ENCODE results near the gene DYNC1I1.

DYNC1I1 gene

DNA sequence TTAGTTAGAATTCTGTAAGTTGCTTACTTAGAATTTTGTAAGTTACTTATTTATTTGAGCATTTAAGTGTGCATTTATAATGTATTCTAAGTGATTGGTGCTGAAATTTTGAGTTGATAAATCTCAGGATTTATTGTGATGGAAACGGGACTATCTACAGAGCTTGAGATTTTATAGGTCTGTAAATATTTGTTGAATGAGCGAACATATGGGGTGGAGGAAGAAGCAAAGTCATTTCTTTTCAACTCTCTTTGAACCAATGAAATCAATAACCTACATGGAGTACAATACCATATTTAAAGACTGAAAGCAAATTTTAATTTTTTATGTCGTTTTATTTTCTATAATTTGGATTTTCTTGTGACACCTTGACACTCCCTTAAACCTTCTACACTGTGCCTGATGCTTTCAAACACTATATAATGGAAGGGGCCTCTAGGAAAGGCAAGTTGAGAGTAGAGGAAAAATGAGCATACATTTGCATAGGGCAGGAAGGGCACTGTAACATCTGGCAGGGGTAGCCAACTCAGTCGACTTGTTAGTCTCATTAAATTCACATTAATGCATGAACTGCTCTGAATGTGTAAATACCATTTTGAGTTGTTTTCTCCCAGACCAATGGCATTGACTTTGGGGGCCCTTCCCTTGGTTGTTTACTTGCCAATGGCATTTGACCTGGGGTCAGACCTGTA is 204.2 kb downstream of the DYNC1I1 start:
- peak; percentile 65 for DNase-seq

DNA sequence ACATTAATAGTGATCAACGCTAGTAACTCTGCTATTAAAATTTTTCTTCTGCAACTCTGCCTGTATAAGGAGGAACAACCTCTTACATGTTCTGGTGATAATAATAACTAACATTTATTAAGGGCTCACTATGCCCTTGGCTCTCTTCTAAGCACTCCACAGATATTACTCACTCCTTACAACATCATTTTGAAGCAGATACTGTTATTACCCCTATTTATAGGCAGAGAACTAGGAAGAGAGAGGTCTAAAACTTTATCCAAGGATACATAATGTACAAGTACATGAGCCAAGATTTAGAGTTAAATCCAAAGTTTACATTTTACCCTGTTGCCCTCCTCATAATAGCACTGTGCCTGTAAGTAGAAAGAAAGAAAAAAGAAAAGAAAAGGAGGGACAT is 205.6 kb downstream of the DYNC1I1 start:
- DNase-seq, result no peak

- no peak for DNase-seq
Measured at GRCh38 chr7:95980167-95980566, 207.8 kb downstream of the DYNC1I1 start.

GRCh38 chr7:95980706-95981105 is 208.4 kb downstream of the DYNC1I1 start:
- no peak for DNase-seq

GRCh38 chr7:95986178-95986764 is 213.9 kb downstream of the DYNC1I1 start:
- no peak for DNase-seq

GRCh38 chr7:95989301-95989700 is 216.9 kb downstream of the DYNC1I1 start:
- DNase-seq, result no peak

GRCh38 chr7:95993380-95993779 is 221.0 kb downstream of the DYNC1I1 start:
- no peak for DNase-seq

- DNase-seq, result no peak
Measured at GRCh38 chr7:95996174-95996573, 223.8 kb downstream of the DYNC1I1 start.

DNA sequence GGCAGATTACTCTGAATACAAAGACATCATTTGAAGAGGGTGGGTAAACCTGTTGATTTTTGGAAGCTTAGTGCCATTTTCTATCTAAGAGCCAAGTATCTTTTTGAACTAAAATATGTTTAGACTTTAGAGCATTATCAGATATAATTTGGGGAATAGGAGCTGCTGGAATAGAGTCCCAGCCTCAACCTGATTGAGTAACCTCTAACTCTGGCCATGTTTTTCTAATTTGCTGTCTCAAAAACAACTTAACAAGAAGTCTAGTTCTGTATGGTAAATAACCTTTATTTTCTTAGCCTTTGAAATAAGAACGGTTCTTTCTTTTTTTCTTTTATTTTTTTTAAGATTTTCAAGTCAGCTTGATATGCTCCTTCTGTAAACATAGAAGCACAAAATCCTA is 224.5 kb downstream of the DYNC1I1 start:
- no peak for DNase-seq

GRCh38 chr7:95997632-95998031 is 225.3 kb downstream of the DYNC1I1 start:
- DNase-seq, result no peak

- DNase-seq, result no peak
Measured at GRCh38 chr7:95999481-95999880, 227.1 kb downstream of the DYNC1I1 start.

DNA sequence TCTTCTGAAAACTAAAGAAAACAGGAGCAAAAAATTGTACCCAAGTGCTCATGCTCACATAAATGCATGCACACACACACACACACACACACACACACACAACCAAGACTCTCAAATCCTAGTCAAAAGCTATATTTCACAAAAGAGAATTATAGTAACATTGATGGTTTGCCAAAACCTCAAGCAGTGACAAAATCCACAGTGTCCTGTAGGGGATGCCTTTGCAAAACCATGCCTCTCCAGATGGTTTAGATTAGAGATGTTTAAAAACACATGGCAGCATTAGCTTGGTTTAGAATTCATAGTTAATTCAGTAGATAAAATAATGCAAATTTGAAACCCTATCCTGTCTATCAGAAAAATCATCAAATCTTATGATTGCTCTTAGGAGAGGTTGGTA is 232.2 kb downstream of the DYNC1I1 start:
- DNase-seq, result no peak

DNA sequence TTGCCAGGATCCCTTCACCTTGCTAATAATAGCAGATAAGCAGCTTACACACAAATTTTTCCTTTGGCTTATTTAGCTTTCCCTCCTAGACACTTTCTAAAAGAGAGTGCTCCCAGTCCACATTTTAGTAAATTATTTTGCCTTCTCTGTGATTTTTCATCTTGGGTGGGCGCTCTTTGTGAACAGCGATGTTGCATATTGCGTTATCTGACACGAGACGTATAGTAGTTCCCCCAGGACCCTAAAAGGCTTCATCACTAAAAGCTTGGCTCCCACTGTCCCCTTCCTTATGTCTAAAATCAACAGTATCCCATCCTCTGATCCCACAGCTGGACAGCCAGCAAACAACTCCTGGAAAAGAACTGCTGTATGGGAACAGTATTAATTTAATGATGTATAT is 232.9 kb downstream of the DYNC1I1 start:
- no peak for DNase-seq

- no peak for DNase-seq
Measured at GRCh38 chr7:96009148-96009547, 236.8 kb downstream of the DYNC1I1 start.

DNA sequence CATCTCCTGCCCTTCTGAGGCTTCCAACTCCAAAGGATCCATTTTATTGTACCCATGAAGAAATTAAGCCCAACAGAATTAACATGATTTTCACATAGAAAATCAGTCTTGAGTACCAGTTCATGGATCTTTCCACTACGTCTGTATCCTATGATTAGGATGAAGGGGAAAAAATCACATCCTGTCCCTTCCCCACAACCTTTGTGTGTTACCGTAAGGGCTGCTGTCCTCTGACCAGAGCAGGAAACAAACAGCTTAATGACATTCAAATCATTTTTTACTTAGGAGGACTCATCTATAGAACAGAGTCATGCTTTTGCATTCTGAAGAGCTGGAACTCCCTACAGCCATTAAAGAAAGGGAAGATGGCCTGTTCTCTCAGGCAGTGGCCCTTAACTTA is 241.5 kb downstream of the DYNC1I1 start:
- no peak for DNase-seq

DNA sequence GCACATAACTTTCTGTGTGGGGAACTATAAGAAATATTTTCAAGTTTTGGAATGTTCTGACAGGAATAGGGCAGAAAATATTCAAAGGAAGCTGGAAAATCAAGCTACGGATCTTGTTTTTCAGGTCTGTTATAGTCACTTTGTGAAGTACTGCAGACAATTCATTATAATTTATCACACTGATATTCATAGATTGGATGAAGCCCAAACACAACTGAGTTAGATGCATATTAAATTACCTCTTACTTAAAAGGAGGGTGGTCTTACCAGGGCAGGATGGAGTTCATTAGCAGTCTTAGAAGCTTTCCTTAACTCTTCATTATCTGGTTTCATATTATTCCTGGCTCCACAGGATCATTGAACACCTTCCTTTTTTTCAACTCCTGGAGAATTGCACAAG is 242.3 kb downstream of the DYNC1I1 start:
- no peak for DNase-seq

DNA sequence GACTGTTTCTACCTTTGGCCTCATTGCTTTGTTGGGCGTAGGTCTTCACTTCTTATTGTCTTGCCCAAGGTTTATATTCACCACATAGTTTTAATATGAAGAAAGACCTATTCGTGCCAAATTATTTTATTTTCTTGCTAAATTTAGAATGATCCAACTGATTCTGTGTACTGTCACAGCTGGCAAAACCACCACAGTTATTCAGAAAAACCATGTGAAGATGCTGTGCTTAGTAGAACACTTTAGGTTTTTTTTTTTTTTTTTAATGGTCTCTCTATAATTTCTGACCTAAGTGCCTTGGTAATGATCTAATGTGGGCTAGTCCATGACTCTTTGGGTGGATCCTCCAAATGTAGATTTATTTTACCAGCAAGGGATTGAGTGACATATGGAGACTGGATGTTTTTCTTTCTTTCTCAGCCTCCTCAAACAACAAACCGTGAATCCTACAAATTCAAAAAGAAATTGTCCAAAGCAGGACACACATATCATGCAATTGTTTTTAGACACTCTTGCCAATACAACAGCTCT is 243.8 kb downstream of the DYNC1I1 start:
- DNase-seq, result no peak

DNA sequence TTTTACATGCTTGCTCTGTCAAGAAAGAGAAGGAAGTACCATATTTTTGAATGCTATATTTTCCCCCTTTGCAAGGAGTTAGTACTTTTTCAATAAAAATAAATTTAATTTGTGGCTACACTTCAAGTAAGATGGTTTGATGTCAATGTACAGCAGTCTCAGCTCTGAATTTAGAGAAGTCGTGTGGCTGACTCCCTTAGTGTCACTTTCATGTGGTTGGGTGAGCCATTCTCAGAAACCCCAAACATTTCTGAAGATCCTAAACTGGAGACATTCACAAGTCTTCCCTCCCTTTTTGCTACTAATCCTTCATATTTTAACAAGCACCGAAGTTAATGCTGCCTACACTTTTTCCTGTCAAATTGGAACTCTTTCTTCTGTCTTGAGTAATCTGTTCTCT is 244.4 kb downstream of the DYNC1I1 start:
- no peak for DNase-seq

- DNase-seq, result no peak
Measured at GRCh38 chr7:96017877-96018276, 245.5 kb downstream of the DYNC1I1 start.

GRCh38 chr7:96021568-96021967 is 249.2 kb downstream of the DYNC1I1 start:
- DNase-seq, result peak; percentile 9

- DNase-seq, result no peak
Measured at GRCh38 chr7:96023387-96023786, 251.0 kb downstream of the DYNC1I1 start.

DNA sequence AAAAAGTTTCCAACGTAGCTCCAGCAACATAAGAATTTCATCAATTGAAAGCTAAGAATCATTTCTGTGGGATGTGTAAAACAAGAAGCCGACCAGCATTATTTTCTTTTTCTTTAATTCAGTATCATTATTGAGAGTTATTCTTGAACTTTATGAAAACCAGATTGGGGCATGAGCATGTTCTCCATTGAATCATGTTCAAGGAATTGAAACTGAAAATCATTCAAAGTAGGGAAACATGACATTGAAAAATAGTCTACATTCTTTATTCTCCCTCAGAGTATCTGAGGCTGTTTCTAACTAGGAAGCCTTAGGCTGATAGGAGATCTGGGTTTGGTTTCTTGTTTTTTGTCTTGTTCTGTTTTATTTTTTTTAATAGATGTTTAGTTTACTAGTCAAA is 253.7 kb downstream of the DYNC1I1 start:
- no peak for DNase-seq

DNA sequence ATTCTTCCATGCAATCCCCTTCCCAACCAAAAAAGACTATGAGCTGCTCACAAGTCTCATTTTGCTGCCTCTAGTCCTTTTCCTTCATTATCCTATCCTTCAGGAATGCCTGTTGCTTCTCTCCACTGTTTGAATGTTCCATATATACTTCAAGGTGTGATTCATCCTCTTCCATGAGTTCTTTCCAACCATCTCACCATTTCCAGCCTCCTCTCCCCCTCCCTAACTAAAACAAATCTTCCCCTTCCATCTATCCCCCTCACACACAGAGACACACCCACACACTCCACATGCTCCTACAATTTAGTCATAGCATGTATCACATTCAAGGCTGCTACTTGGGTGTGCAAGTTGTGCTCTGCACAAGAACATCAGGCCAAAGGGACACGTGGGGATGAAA is 254.3 kb downstream of the DYNC1I1 start:
- no peak for DNase-seq

DNA sequence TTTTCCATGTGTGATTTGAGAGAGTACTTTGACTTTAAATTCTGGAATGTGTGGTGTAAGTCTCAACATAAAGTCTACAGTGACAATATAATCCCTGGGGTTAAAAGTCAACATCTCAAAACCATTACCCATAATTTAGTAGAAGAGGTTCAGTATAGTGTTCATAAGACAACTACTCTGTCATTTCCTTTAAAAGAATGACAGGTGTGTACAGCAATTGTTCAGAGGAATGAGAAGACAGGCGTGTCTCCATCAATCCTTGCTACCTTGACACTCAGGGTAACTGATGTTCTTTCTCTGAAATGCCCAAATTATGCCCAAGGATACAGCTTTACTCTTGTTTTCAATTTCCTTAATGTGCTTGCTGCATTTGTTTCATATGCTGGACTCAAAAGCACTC is 256.4 kb downstream of the DYNC1I1 start:
- no peak for DNase-seq
